ENCODE data around the gene MAST3. TPM values are rescaled to one million over a fixed set of nuclear protein-coding genes. Genes with fewer than 3 reads are reported as not detected.
A peak's percentile ranks its signal among the peaks of the same experiment; 100 is the strongest.

MAST3 gene
- total RNA-seq, 2 experiments from 2014 or later: 14.8 to 31.4 TPM

DNA sequence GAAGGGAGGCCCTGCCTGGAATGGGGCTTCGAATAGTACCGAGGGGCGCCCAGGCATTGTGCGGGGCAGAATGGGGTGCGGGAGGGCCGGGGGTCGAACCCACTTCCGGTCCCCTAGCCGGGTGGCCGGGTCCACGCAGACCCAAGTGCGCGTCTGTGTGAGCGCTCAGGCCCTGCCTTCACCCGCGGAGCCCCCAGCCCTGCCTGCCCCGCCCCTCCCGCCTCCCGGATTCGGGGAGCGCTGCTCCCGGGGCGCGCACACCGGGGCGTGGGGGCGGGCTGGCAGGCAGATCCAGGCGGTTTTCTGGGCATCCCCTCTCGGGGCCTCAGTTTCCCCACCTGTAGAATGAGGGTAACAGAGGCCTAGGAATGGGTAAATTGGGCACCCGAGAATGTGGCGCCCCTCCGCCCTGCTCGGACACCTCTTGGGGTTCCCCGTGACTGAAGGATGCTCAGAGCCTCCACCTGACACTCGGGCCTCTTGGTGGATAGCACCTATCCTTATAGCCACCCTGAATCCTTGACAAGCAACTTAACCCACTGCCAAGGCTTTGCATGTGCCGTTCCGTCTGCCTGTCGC lies 56.1 kb downstream of the MAST3 start:
- Histone ChIP-seq H3K9me3 (ENCODE audit: low read length) (no peaks in the 10 kb centered on the region), H3K27ac (ENCODE audit: low read depth, low read length, poor library complexity, severe bottlenecking) (peak overlapping the region; percentile 90), H3K4me3 (ENCODE audit: low read depth, low read length, poor library complexity, severe bottlenecking) (peak overlapping the region; percentile 82), H3K4me1 (ENCODE audit: insufficient read depth, low read length, poor library complexity, severe bottlenecking) (peaks cover 34% of the 10 kb centered on the region), H2AFZ (ENCODE audit: low read length) (peak overlapping the region; percentile 58; the same call in 1 of the 2 replicates), H3K9me2 (ENCODE audit: insufficient read depth, low read length) (no peaks in the 10 kb centered on the region), H3K36me3 (ENCODE audit: insufficient read depth, low read length) (peaks cover 20% of the 10 kb centered on the region; the same call in 1 of the 2 replicates), H3K79me2 (ENCODE audit: insufficient read depth, low read depth, low read length) (peaks cover 3% of the 10 kb centered on the region; the same call in 1 of the 2 replicates), H3K4me2 (ENCODE audit: low read length) (peak overlapping the region; percentile 94), H4K20me1 (ENCODE audit: insufficient read depth, low read length) (no peaks in the 10 kb centered on the region)
- TF ChIP-seq EZH2phosphoT487 (IDR thresholded peaks at IDR 0.05; ENCODE audit: borderline replicate concordance, low read depth, low read length): no peak
- TF ChIP-seq, protein P1, sequence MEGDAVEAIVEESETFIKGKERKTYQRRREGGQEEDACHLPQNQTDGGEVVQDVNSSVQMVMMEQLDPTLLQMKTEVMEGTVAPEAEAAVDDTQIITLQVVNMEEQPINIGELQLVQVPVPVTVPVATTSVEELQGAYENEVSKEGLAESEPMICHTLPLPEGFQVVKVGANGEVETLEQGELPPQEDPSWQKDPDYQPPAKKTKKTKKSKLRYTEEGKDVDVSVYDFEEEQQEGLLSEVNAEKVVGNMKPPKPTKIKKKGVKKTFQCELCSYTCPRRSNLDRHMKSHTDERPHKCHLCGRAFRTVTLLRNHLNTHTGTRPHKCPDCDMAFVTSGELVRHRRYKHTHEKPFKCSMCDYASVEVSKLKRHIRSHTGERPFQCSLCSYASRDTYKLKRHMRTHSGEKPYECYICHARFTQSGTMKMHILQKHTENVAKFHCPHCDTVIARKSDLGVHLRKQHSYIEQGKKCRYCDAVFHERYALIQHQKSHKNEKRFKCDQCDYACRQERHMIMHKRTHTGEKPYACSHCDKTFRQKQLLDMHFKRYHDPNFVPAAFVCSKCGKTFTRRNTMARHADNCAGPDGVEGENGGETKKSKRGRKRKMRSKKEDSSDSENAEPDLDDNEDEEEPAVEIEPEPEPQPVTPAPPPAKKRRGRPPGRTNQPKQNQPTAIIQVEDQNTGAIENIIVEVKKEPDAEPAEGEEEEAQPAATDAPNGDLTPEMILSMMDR (conservative IDR thresholded peaks at IDR 0.05; ENCODE audit: low read length): no peak
- ChIA-PET CTCF (ENCODE audit: unreplicated experiment) (no interaction called here), POLR2A (no interaction called here)
- DNase-seq (ENCODE audit: low spot score): peak; percentile 38
- BruUV-seq (replicated peaks): no TSS peak
- intact Hi-C loops (cut with micrococcal nuclease; ENCODE audit: unreplicated experiment): loop anchor here (2.0 to 5.0 kb wide), 2 partner anchors 35 to 146 kb away; partner anchors contain the start of gene ARRDC2

DNA sequence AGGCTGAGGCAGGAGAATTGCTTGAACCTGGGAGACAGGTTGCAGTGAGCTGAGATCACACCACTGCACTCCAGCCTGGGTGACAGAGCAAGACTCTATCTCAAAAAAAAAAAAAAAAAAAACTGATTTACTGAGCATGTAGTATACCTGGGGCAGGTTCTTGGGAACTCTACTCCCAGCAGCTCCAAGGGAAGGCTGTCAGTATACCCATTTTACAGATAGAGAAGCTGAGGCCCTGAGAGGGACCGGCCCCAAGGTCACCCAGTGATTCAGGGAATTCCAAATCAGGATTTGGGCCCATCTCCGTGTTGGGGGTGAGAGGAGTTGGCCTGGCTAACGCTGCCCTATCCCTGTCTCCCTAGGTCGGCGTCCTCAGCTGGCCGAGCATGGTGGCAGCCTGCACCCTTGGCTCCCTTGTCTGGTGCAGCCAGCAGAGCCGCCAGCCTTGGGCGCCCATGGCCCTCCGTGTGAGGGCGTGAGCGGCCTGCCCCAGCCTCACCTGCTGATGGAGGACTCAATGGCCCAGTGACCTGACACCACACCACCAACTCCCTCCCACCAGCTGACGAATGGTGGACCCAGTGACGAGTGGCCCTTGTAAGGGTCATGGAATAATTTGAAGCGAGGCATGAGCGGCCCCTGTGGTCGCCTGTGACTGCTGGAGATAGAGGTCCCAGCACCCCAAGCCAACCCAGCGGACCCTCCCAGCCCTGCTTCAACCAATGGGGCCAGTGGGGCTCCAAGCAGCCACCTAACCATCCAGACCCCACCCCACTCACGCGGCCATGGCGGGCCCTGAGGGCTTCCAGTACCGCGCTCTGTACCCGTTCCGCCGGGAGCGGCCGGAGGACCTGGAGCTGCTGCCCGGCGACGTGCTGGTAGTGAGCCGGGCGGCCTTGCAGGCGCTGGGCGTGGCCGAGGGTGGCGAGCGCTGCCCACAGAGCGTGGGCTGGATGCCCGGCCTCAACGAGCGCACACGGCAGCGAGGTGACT lies 57.8 kb downstream of the MAST3 start:
- H4K20me1 ChIP-seq (ENCODE audit: insufficient read depth, low read length): no peaks in the 10 kb centered on the region
- TF ChIP-seq, protein P1 (conservative IDR thresholded peaks at IDR 0.05; ENCODE audit: low read length): no peak
- TF ChIP-seq EZH2phosphoT487 (IDR thresholded peaks at IDR 0.05; ENCODE audit: borderline replicate concordance, low read depth, low read length): no peak
- no peaks in the 10 kb centered on the region for H3K9me3 ChIP-seq (ENCODE audit: low read length)
- H3K79me2 ChIP-seq (ENCODE audit: insufficient read depth, low read depth, low read length): peaks cover 3% of the 10 kb centered on the region; the same call in 1 of the 2 replicates
- no peak overlapping the region for H2AFZ ChIP-seq (ENCODE audit: low read length)
- no peaks in the 10 kb centered on the region for H3K9me2 ChIP-seq (ENCODE audit: insufficient read depth, low read length)
- H3K4me3 ChIP-seq (ENCODE audit: low read depth, low read length, poor library complexity, severe bottlenecking): no peak overlapping the region
- ChIA-PET CTCF (ENCODE audit: unreplicated experiment) (no interaction called here), POLR2A (interaction anchor here (0.6 kb wide), 1 partner anchor 15 kb away, joined by 3 read pairs; no protein-coding TSS in a partner anchor)
- BruUV-seq (replicated peaks): no TSS peak
- peaks cover 12% of the 10 kb centered on the region; the same call in 1 of the 2 replicates for H3K36me3 ChIP-seq (ENCODE audit: insufficient read depth, low read length)
- H3K4me1 ChIP-seq (ENCODE audit: insufficient read depth, low read length, poor library complexity, severe bottlenecking): peaks cover 37% of the 10 kb centered on the region
- intact Hi-C loops (cut with micrococcal nuclease; ENCODE audit: unreplicated experiment): no loop called here
- no peak overlapping the region for H3K4me2 ChIP-seq (ENCODE audit: low read length)
- no peak overlapping the region for H3K27ac ChIP-seq (ENCODE audit: low read depth, low read length, poor library complexity, severe bottlenecking)
- no peak for DNase-seq (ENCODE audit: low spot score)
